ENCODE results near the gene KRT20. TPM values are rescaled to one million over a fixed set of nuclear protein-coding genes. Genes with fewer than 3 reads are reported as not detected.
A peak's percentile ranks its signal among the peaks of the same experiment; 100 is the strongest.

The KRT20 gene
- total RNA-seq, 1 experiment from 2014 or later = not detected

DNA sequence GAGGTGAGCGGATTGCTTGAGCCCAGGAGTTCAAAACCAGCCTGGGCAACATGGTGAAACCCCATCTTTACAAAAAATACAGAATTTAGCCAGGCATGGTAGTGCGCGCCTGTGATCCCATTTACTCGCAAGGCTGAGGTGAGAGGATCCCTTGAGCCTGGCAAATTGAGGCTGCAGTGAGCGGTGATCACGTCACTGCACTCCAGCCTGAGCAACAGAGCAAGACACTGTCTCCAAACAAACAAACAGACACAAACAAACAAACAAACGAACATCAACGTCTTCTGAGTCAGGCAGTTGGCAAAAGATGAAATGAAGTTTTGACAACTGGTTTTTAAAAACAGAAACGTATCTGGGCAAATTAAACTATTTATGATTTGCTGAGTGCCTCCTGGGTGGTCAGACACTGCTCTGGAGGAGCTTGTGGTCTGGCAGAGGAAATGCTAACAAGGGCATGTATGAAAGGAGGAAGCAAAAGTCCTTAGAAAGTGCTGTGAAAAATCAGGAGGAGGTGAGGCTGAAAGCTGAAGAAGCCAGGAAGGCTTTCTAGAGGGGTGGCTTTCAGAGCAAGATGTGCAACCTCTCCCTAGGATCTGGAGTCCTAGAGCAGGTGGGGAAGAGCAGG lies 10.2 kb upstream of the KRT20 start:
- Histone ChIP-seq H3K56ac (ENCODE audit: insufficient read length, low read depth, low read length) (no peak overlapping the region), H3K23me2 (ENCODE audit: insufficient read length, low read depth, low read length, poor library complexity, severe bottlenecking) (no peaks in the 10 kb centered on the region), H2BK20ac (ENCODE audit: low read depth, low read length, poor library complexity, severe bottlenecking) (no peak overlapping the region), H3K27me3 (ENCODE audit: insufficient read depth, low read length) (no peaks in the 10 kb centered on the region), H3K14ac (ENCODE audit: insufficient read depth, low read length) (no peak overlapping the region), H2BK120ac (ENCODE audit: low read depth, low read length, poor library complexity, severe bottlenecking) (no peak overlapping the region), H2BK12ac (ENCODE audit: insufficient read length, low read depth, low read length) (no peak overlapping the region), H3K79me1 (ENCODE audit: insufficient read depth, low read depth, low read length, poor library complexity, severe bottlenecking) (no peaks in the 10 kb centered on the region), H4K91ac (ENCODE audit: insufficient read length, low read depth, low read length) (no peak overlapping the region), H4K20me1 (ENCODE audit: control insufficient read depth, insufficient read depth, insufficient read length) (no peaks in the 10 kb centered on the region), H3K4me2 (ENCODE audit: insufficient read depth, insufficient read length, low read length) (no peak overlapping the region), H3K9me3 (ENCODE audit: control insufficient read depth, low read depth, low read length) (no peaks in the 10 kb centered on the region), H3K27ac (ENCODE audit: insufficient read length, low read depth, low read length) (no peak overlapping the region), H2BK5ac (ENCODE audit: insufficient read length, low read length) (no peak overlapping the region), H4K8ac (replicated peaks; ENCODE audit: insufficient read length, low read depth, low read length) (no peak overlapping the region), H2AFZ (ENCODE audit: low read length) (no peak overlapping the region), H3T11ph (ENCODE audit: low read length) (no peak overlapping the region), H2AK5ac (ENCODE audit: insufficient read length, low read length) (no peak overlapping the region), H3K79me2 (ENCODE audit: insufficient read depth, low read length) (no peaks in the 10 kb centered on the region), H3K4me1 (ENCODE audit: insufficient read depth, low read length) (no peaks in the 10 kb centered on the region), H3K4ac (ENCODE audit: low read depth, low read length) (no peak overlapping the region), H4K5ac (ENCODE audit: insufficient read length, low read depth, low read length) (no peak overlapping the region), H3K23ac (ENCODE audit: insufficient read length, low read depth, low read length) (no peak overlapping the region), H3K9ac (ENCODE audit: extremely low read depth, insufficient read length, low read length) (no peak overlapping the region), H3K18ac (ENCODE audit: insufficient read length, low read depth, low read length) (no peak overlapping the region), H2BK15ac (ENCODE audit: low read depth, low read length) (no peak overlapping the region)
- TF ChIP-seq, protein P1, sequence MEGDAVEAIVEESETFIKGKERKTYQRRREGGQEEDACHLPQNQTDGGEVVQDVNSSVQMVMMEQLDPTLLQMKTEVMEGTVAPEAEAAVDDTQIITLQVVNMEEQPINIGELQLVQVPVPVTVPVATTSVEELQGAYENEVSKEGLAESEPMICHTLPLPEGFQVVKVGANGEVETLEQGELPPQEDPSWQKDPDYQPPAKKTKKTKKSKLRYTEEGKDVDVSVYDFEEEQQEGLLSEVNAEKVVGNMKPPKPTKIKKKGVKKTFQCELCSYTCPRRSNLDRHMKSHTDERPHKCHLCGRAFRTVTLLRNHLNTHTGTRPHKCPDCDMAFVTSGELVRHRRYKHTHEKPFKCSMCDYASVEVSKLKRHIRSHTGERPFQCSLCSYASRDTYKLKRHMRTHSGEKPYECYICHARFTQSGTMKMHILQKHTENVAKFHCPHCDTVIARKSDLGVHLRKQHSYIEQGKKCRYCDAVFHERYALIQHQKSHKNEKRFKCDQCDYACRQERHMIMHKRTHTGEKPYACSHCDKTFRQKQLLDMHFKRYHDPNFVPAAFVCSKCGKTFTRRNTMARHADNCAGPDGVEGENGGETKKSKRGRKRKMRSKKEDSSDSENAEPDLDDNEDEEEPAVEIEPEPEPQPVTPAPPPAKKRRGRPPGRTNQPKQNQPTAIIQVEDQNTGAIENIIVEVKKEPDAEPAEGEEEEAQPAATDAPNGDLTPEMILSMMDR (conservative IDR thresholded peaks at IDR 0.05) = no peak
- Mint-ChIP-seq H3K4me3 (no peak overlapping the region), H3K4me1 (peaks cover 4 to 5% of the 10 kb centered on the region in 2 experiments; a peak in 1 of 4 replicates), H3K36me3 (ENCODE audit: insufficient read depth in 1 of 3, low read depth in 3 of 3) (no peaks in the 10 kb centered on the region), H3K27ac (peak overlapping the region in 1 of 3 experiments; percentile 36; a peak in 2 of 7 replicates), H3K9me3 (no peaks in the 10 kb centered on the region), H3K27me3 (ENCODE audit: low read depth) (peaks cover 3% of the 10 kb centered on the region)
- no peak for DNase-seq
- WGBS (ENCODE audit: extremely low coverage, insufficient read length, low lambda C conversion rate) = no CpG with 5 or more reads among the region's 9 CpGs

Data from H9 (cell line).